Loucy (cell line): ENCODE measurements around the gene COL26A1.

Source experiments
- CTCF ChIP-seq: fragments of 200-600 bp; sonication (generic); conservative IDR thresholded peaks from 2 replicates; pipeline ENCODE4 v1.5.1; 2014; ENCODE audit warnings: mild to moderate bottlenecking, antibody characterized with exemption, low read length
- EZH2phosphoT487 ChIP-seq: fragments of 200-600 bp; IDR thresholded peaks from 2 replicates; pipeline ENCODE4 v1.6.1; 2018; ENCODE audit warnings: antibody characterized with exemption, mild to moderate bottlenecking, moderate library complexity, borderline replicate concordance

GRCh38 chr7:101328159-101328558 is 34.5 kb upstream of the COL26A1 start:
- TF ChIP-seq CTCF (no peak), EZH2phosphoT487 (no peak)
